ENCODE results near the gene EPB41L4B. TPM values are rescaled to one million over a fixed set of nuclear protein-coding genes. Genes with fewer than 3 reads are reported as not detected.
"Not testable (repeated sequence)": the region's sequence is repeated elsewhere in the genome, so short reads cannot be mapped to it uniquely, and the experiment has no call there.

EPB41L4B gene
- total RNA-seq, 1 donor from 2014 or later, result 5.5 TPM

DNA sequence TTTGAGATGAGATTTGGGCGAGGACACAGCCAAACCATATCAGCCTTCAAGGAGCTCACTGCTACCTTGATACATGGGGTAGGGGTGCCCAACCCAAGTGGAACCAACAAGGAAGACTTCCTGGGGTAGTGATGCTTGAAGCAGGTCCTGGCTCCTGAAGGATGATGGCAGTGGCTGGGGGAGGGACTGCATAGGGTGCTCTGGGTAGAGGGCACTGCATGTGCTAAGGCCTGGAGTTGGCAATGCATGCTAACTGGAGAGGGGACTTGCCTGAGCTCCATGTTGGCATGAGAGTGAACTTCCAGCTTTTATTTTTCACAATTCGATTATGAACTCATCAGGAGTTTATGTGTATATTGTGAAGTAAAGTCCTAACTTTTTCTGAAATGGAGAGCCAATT is 95.2 kb downstream of the EPB41L4B start:
- TF ChIP-seq, protein P1, sequence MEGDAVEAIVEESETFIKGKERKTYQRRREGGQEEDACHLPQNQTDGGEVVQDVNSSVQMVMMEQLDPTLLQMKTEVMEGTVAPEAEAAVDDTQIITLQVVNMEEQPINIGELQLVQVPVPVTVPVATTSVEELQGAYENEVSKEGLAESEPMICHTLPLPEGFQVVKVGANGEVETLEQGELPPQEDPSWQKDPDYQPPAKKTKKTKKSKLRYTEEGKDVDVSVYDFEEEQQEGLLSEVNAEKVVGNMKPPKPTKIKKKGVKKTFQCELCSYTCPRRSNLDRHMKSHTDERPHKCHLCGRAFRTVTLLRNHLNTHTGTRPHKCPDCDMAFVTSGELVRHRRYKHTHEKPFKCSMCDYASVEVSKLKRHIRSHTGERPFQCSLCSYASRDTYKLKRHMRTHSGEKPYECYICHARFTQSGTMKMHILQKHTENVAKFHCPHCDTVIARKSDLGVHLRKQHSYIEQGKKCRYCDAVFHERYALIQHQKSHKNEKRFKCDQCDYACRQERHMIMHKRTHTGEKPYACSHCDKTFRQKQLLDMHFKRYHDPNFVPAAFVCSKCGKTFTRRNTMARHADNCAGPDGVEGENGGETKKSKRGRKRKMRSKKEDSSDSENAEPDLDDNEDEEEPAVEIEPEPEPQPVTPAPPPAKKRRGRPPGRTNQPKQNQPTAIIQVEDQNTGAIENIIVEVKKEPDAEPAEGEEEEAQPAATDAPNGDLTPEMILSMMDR (IDR thresholded peaks at IDR 0.05; ENCODE audit: unreplicated experiment), result no peak
- no peaks in the 10 kb centered on the region for H3K36me3 Mint-ChIP-seq
- DNase-seq (ENCODE audit: low spot score in 2 of 2, unreplicated experiment in 2 of 2), result no peak
- H3K27ac Mint-ChIP-seq, result no peak overlapping the region
- H3K27me3 Mint-ChIP-seq (ENCODE audit: low read depth), result peaks cover 36% of the 10 kb centered on the region
- H3K4me3 Mint-ChIP-seq, result no peak overlapping the region
- no peaks in the 10 kb centered on the region for H3K9me3 Mint-ChIP-seq
- no peaks in the 10 kb centered on the region for H3K4me1 Mint-ChIP-seq

DNA sequence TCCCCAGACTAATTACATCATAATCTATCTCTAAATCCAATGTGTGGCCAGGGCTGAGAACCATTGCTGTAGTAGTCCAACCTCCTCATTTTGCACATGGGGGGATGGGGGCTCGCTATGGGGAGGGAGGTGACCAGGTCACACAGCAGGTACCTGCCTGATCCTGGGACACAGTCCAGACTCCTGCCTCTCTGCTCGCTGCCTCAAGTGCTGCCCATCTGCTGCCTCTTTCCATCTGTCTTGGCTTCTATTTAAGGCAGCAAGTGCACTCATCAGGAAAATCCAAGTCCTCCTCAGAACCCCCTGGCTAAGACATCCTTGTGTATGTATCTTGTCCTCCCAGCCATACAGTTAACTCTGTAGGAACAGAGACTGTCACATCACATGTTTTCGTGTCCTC is 96.1 kb downstream of the EPB41L4B start:
- Mint-ChIP-seq H3K36me3 (no peaks in the 10 kb centered on the region), H3K4me3 (no peak overlapping the region), H3K27ac (no peak overlapping the region), H3K27me3 (ENCODE audit: low read depth) (peaks cover 38% of the 10 kb centered on the region), H3K9me3 (no peaks in the 10 kb centered on the region), H3K4me1 (no peaks in the 10 kb centered on the region)
- TF ChIP-seq, protein P1 (IDR thresholded peaks at IDR 0.05; ENCODE audit: unreplicated experiment), result no peak
- DNase-seq (ENCODE audit: low spot score in 2 of 2, unreplicated experiment in 2 of 2), result no peak

- H3K4me3 Mint-ChIP-seq; H3K36me3 Mint-ChIP-seq; H3K27ac Mint-ChIP-seq; DNase-seq (ENCODE audit: low spot score in 2 of 2, unreplicated experiment in 2 of 2); H3K9me3 Mint-ChIP-seq; H3K4me1 Mint-ChIP-seq: not testable (repeated sequence)
- peaks cover 27% of the 10 kb centered on the region for H3K27me3 Mint-ChIP-seq (ENCODE audit: low read depth)
These were observed 102.6 kb downstream of the EPB41L4B start for GRCh38 chr9:109218242-109218641.

DNA sequence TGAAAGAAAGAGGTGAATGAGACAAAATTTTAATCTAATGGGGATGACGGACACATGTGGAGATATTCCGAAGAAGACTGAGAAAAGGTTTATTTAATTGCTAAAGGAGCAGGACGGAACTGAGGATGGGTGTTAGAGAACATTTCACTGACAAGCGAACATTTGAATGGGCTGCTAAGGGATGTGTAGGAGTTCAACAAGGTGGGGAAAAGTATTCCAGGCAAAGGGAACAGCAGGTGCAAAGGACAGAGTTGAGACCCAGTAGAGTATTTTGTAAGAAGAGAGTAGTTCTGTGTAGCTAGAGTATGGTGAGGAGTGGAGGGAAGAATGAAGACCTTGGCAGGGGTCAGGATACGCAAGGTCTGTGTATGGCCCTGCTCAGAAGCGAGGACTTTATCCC is 106.4 kb downstream of the EPB41L4B start:
- TF ChIP-seq, protein P1 (IDR thresholded peaks at IDR 0.05; ENCODE audit: unreplicated experiment), result no peak
- Mint-ChIP-seq H3K27ac (no peak overlapping the region), H3K4me3 (no peak overlapping the region), H3K9me3 (no peaks in the 10 kb centered on the region), H3K4me1 (no peaks in the 10 kb centered on the region), H3K27me3 (ENCODE audit: low read depth) (peaks cover 8% of the 10 kb centered on the region), H3K36me3 (no peaks in the 10 kb centered on the region)
- no peak for DNase-seq (ENCODE audit: low spot score in 2 of 2, unreplicated experiment in 2 of 2)

DNA sequence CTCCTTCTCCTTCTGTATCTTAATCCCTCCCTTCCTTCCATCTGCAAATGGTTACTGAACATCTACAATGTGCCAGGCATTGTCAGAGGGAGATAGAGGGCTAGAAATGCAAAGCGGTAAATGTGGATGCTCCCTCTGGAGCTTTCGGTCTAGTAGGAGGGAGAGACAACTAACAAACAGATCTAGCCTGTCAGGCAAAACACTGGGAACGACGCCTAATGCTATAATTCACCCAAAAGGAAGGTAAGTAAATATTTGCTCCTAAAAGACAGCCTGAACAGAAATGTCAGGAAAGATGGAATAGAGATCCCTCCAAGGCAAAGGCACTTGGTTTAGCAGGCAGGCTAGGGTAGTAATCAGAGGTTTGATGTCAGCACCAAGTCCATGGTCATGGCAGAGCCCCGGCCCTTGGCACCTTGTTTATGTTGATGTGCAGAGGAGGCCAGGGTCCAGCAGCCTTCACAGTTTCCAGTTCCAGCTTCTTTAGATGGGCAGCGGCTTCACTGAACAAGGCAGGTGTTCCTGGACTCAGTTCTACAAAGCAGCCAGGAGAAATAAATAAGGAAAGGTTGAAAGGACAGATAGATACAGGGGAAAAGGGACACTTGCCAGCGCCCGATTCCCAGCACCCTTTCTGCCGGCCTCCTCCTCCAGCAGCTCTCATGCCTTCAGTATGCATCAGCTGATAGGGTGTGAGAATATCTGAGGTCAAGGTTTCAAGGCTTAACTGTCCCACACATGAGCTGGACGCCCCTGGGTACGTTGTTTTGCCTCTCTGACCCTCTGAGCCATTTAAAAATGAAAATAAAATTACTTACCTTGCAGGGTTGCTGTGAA is 107.4 kb downstream of the EPB41L4B start:
- Mint-ChIP-seq H3K4me1 (no peaks in the 10 kb centered on the region), H3K27ac (no peak overlapping the region), H3K36me3 (no peaks in the 10 kb centered on the region), H3K27me3 (ENCODE audit: low read depth) (peaks cover 6% of the 10 kb centered on the region), H3K9me3 (no peaks in the 10 kb centered on the region), H3K4me3 (no peak overlapping the region)
- TF ChIP-seq, protein P1 (IDR thresholded peaks at IDR 0.05; ENCODE audit: unreplicated experiment), result no peak
- DNase-seq (ENCODE audit: low spot score in 2 of 2, unreplicated experiment in 2 of 2), result no peak

- peaks cover 10% of the 10 kb centered on the region for H3K27me3 Mint-ChIP-seq (ENCODE audit: low read depth)
- TF ChIP-seq, protein P1 (IDR thresholded peaks at IDR 0.05; ENCODE audit: unreplicated experiment), result no peak
- no peaks in the 10 kb centered on the region for H3K9me3 Mint-ChIP-seq
- H3K27ac Mint-ChIP-seq, result no peak overlapping the region
- no peaks in the 10 kb centered on the region for H3K36me3 Mint-ChIP-seq
- no peak overlapping the region for H3K4me3 Mint-ChIP-seq
- no peaks in the 10 kb centered on the region for H3K4me1 Mint-ChIP-seq
- no peak for DNase-seq (ENCODE audit: low spot score in 2 of 2, unreplicated experiment in 2 of 2)
These were observed 108.1 kb downstream of the EPB41L4B start for GRCh38 chr9:109212768-109213167.

Data from mesothelial cell of epicardium (in vitro differentiated cells).